GM13977 (cell line): ENCODE data around the gene REPS1.

ENCODE experiments used
- DNase-seq: peaks from one replicate; pipeline ENCODE4 v3.0.0; 2012; ENCODE audit warnings: low spot score
- CTCF ChIP-seq: IDR thresholded peaks from 2 replicates; pipeline ENCODE4 v1.5.1; 2012; ENCODE audit warnings: mild to moderate bottlenecking, control low read depth; ENCODE audit not compliant: insufficient read depth; ENCODE audit errors: extremely low read depth, missing control alignments
- in situ Hi-C: fragments of 300-500 bp; cut with MboI; formaldehyde crosslinking; loops from one replicate; pipeline ENCODE4 v1.12.0; 2022; ENCODE audit warnings: low sequenced_read_pairs, low pct_unique_long_range_greater_than_20kb, mixed read lengths, inconsistent platforms; ENCODE audit not compliant: unreplicated experiment

The REPS1 gene

GRCh38 chr6:138957484-138957883 is 30.6 kb downstream of the REPS1 start:
- in situ Hi-C loops, result no loop called here
- TF ChIP-seq CTCF, result no peak
- no peak for DNase-seq

GRCh38 chr6:138956244-138956924 is 31.7 kb downstream of the REPS1 start:
- in situ Hi-C loops, result no loop called here
- no peak for DNase-seq
- no peak for TF ChIP-seq CTCF

- in situ Hi-C loops, result no loop called here
- no peak for DNase-seq
- no peak for TF ChIP-seq CTCF
Measured at GRCh38 chr6:138955262-138955661, 32.8 kb downstream of the REPS1 start.

- in situ Hi-C loops, result no loop called here
- TF ChIP-seq CTCF, result no peak
- no peak for DNase-seq
Measured at GRCh38 chr6:138953451-138953850, 34.6 kb downstream of the REPS1 start.

- no peak for DNase-seq
- TF ChIP-seq CTCF, result no peak
- in situ Hi-C loops, result no loop called here
Measured at GRCh38 chr6:138948546-138949179, 39.4 kb downstream of the REPS1 start.

- no peak for TF ChIP-seq CTCF
- DNase-seq, result no peak
Measured at GRCh38 chr6:138948004-138948403, 40.0 kb downstream of the REPS1 start.

More at GRCh38 chr6:138948004-138948403, 40.0 kb downstream of the REPS1 start:
- in situ Hi-C loops, result no loop called here
